ENCODE measurements around the gene BOLA2.
"Not testable (repeated sequence)": the region's sequence is repeated elsewhere in the genome, so short reads cannot be mapped to it uniquely, and the experiment has no call there.

Gene BOLA2

GRCh38 chr16:29423587-29423986 lies 30.6 kb downstream of the BOLA2 start:
- H2AFZ ChIP-seq (ENCODE audit: low read depth, low read length); H3K4me1 ChIP-seq (ENCODE audit: insufficient read depth, low read length): not testable (repeated sequence)

GRCh38 chr16:29405249-29405648 lies 48.9 kb downstream of the BOLA2 start:
- H3K4me3 ChIP-seq (ENCODE audit: low read length); H3K4me1 ChIP-seq (ENCODE audit: insufficient read depth, low read length); H3K27me3 ChIP-seq (ENCODE audit: insufficient read depth, low read length); H3K9me3 ChIP-seq (ENCODE audit: low read length); H3K36me3 ChIP-seq (ENCODE audit: insufficient read depth, low read length); H2AFZ ChIP-seq (ENCODE audit: low read depth, low read length): not testable (repeated sequence)

More at GRCh38 chr16:29423587-29423986, 30.6 kb downstream of the BOLA2 start:
- H3K27me3 ChIP-seq (ENCODE audit: insufficient read depth, low read length); H3K36me3 ChIP-seq (ENCODE audit: insufficient read depth, low read length); H3K4me3 ChIP-seq (ENCODE audit: low read length); H3K9me3 ChIP-seq (ENCODE audit: low read length): not testable (repeated sequence)
